SU-DHL-6 (cell line): ENCODE results near the gene JAK1.

Source experiments
- CTCF ChIP-seq: fragments of 200-600 bp; sonication (generic); IDR thresholded peaks from one replicate; pipeline ENCODE4 v1.5.1; 2017; ENCODE audit warnings: antibody characterized with exemption, mild to moderate bottlenecking, low read length, moderate library complexity; ENCODE audit not compliant: insufficient read depth, poor library complexity, severe bottlenecking
- EZH2phosphoT487 ChIP-seq: fragments of 200-600 bp; sonication (generic), shearing (Covaris generic); conservative IDR thresholded peaks from 2 replicates; pipeline ENCODE4 v1.6.1; 2018; ENCODE audit warnings: mild to moderate bottlenecking, antibody characterized with exemption, low read length, moderate library complexity, mixed read lengths

GRCh38 chr1:64980745-64981600, 14.6 kb upstream of the JAK1 start:
- TF ChIP-seq CTCF (no peak), EZH2phosphoT487 (no peak)
